ENCODE data around the gene TNFSF8.

- TF ChIP-seq CTCF (IDR thresholded peaks at IDR 0.05; ENCODE audit: low read depth, low read length), result no peak
- no peak for TF ChIP-seq EZH2phosphoT487 (IDR thresholded peaks at IDR 0.05; ENCODE audit: low read depth)
These were observed 27.4 kb downstream of the TNFSF8 start for GRCh38 chr9:114902786-114903524.
